NCI-H2029 (cell line): ENCODE measurements around the gene MPI.
A peak's percentile ranks its signal among the peaks of the same experiment; 100 is the strongest.
"Not testable (repeated sequence)": the region's sequence is repeated elsewhere in the genome, so short reads cannot be mapped to it uniquely, and the experiment has no call there.

Source experiments
- DNase-seq: peaks from one replicate; lab custom pipeline; 2025; lab: John Stamatoyannopoulos, UW

MPI gene

GRCh38 chr15:74891469-74891868, 1.6 kb downstream of the MPI start:
- no peak for DNase-seq

- peak; percentile 12 for DNase-seq
Measured at GRCh38 chr15:74892313-74892712, 2.5 kb downstream of the MPI start.

GRCh38 chr15:74892931-74893330, 3.1 kb downstream of the MPI start:
- DNase-seq, result no peak

- DNase-seq, result no peak
Measured at GRCh38 chr15:74893627-74894026, 3.8 kb downstream of the MPI start.

GRCh38 chr15:74894383-74894782, 4.5 kb downstream of the MPI start:
- DNase-seq, result not testable (repeated sequence)

- DNase-seq, result no peak
Measured at GRCh38 chr15:74895830-74896229, 6.0 kb downstream of the MPI start.

GRCh38 chr15:74896316-74896715, 6.5 kb downstream of the MPI start:
- DNase-seq, result no peak

- DNase-seq, result no peak
Measured at GRCh38 chr15:74897300-74897701, 7.5 kb downstream of the MPI start.

GRCh38 chr15:74901612-74902063, 11.8 kb downstream of the MPI start:
- DNase-seq, result no peak

- DNase-seq, result no peak
Measured at GRCh38 chr15:74902295-74903075, 12.6 kb downstream of the MPI start.

GRCh38 chr15:74903676-74904075, 13.8 kb downstream of the MPI start:
- no peak for DNase-seq

- no peak for DNase-seq
Measured at GRCh38 chr15:74904190-74904805, 14.5 kb downstream of the MPI start.

GRCh38 chr15:74906067-74906449, 16.2 kb downstream of the MPI start:
- no peak for DNase-seq

- peak; percentile 57 for DNase-seq
Measured at GRCh38 chr15:74906450-74907162, 16.8 kb downstream of the MPI start, which contains the start of gene FAM219B. Gene FAM219B, minus strand, starts transcription at chr15:74906851. Its CDS starts 51 bp downstream, at chr15:74906800.

- no peak for DNase-seq
Measured at GRCh38 chr15:74907163-74907870, 17.5 kb downstream of the MPI start.

- no peak for DNase-seq
Measured at GRCh38 chr15:74908635-74909034, 18.8 kb downstream of the MPI start.

GRCh38 chr15:74913041-74913440, 23.2 kb downstream of the MPI start:
- DNase-seq, result no peak

- DNase-seq, result not testable (repeated sequence)
Measured at GRCh38 chr15:74913799-74914198, 24.0 kb downstream of the MPI start.

GRCh38 chr15:74917676-74918075, 27.8 kb downstream of the MPI start:
- no peak for DNase-seq

GRCh38 chr15:74920456-74920855, 30.6 kb downstream of the MPI start:
- DNase-seq, result no peak

- DNase-seq, result no peak
Measured at GRCh38 chr15:74924525-74924924, 34.7 kb downstream of the MPI start.

GRCh38 chr15:74928771-74929198, 38.9 kb downstream of the MPI start:
- DNase-seq, result no peak
